WTC11 (cell line): ENCODE measurements around the gene GPR132. TPM values are rescaled to one million over a fixed set of nuclear protein-coding genes. Genes with fewer than 3 reads are reported as not detected.

Source experiments
- ATAC-seq: fragments of 200-7000 bp; cut with Tn5 transposase; 2 replicates; pipeline ENCODE4 v1.10.0; 2021; ENCODE audit warnings: mild to moderate bottlenecking, moderate library complexity
- CTCF ChIA-PET: fragments of 300-600 bp; sonication (Branson Sonifier 250); formaldehyde crosslinking; loops from one replicate; lab custom pipeline; 2021; ENCODE audit warnings: antibody characterized with exemption; lab: Charles Lee
- POLR2A ChIA-PET: fragments of 350-600 bp; sonication (Branson Sonifier 250); formaldehyde crosslinking; loops from one replicate; lab custom pipeline; 2021; ENCODE audit warnings: antibody characterized with exemption; lab: Charles Lee
- DNase-seq: peaks from one replicate; pipeline ENCODE4 v3.0.0; 2021; ENCODE audit warnings: low spot score
- H3K27ac Mint-ChIP-seq: 2 replicates; pipeline ENCODE4 v1.8.0; 2021; ENCODE audit warnings: mixed read lengths
- H3K27me3 Mint-ChIP-seq: 2 replicates; pipeline ENCODE4 v1.8.0; 2021; ENCODE audit warnings: low read depth, mild to moderate bottlenecking, moderate library complexity, mixed read lengths
- H3K36me3 Mint-ChIP-seq: 2 replicates; pipeline ENCODE4 v1.8.0; 2021; ENCODE audit warnings: mixed read lengths
- H3K4me1 Mint-ChIP-seq: 2 replicates; pipeline ENCODE4 v1.8.0; 2022; ENCODE audit warnings: mixed read lengths
- H3K4me3 Mint-ChIP-seq: 2 replicates; pipeline ENCODE4 v1.8.0; 2021; ENCODE audit warnings: mild to moderate bottlenecking, moderate library complexity, mixed read lengths
- H3K9me3 Mint-ChIP-seq: 2 replicates; pipeline ENCODE4 v1.8.0; 2021; ENCODE audit warnings: mixed read lengths
- CBFB ChIP-seq: sonication (generic); formaldehyde crosslinking; IDR thresholded peaks from 2 replicates; pipeline ENCODE4 v1.8.1; 2022; ENCODE audit warnings: mild to moderate bottlenecking, low read depth, missing genetic modification reagents
- CREM ChIP-seq: sonication (generic); formaldehyde crosslinking; IDR thresholded peaks from 2 replicates; pipeline ENCODE4 v1.8.1; 2022; ENCODE audit warnings: mild to moderate bottlenecking, missing genetic modification reagents, moderate library complexity
- ETV6 ChIP-seq: sonication (generic); formaldehyde crosslinking; IDR thresholded peaks from 2 replicates; pipeline ENCODE4 v1.8.1; 2022; ENCODE audit warnings: mild to moderate bottlenecking, missing genetic modification reagents
- FOXP1 ChIP-seq: sonication (generic); formaldehyde crosslinking; IDR thresholded peaks from 2 replicates; pipeline ENCODE4 v1.8.0; 2022; ENCODE audit warnings: missing genetic modification reagents, mild to moderate bottlenecking, moderate library complexity, borderline replicate concordance
- GABPB1 ChIP-seq: sonication (generic); formaldehyde crosslinking; IDR thresholded peaks from 2 replicates; pipeline ENCODE4 v1.8.1; 2023; ENCODE audit warnings: mild to moderate bottlenecking, missing genetic modification reagents
- MXD4 ChIP-seq: fragments of 250-450 bp; sonication (Bioruptor Pico); IDR thresholded peaks from 2 replicates; pipeline ENCODE4 v1.8.0; 2021; ENCODE audit warnings: mild to moderate bottlenecking, moderate library complexity, borderline replicate concordance
- NFE2L1 ChIP-seq: sonication (generic); formaldehyde crosslinking; IDR thresholded peaks from 2 replicates; pipeline ENCODE4 v1.8.1; 2023; ENCODE audit warnings: missing genetic modification reagents
- RELA ChIP-seq: sonication (generic); formaldehyde crosslinking; IDR thresholded peaks from 2 replicates; pipeline ENCODE4 v1.8.1; 2022; ENCODE audit warnings: missing genetic modification reagents, mild to moderate bottlenecking, borderline replicate concordance
- SMAD4 ChIP-seq: sonication (generic); formaldehyde crosslinking; IDR thresholded peaks from 2 replicates; pipeline ENCODE4 v1.8.0; 2022; ENCODE audit warnings: mild to moderate bottlenecking, missing genetic modification reagents
- SP1 ChIP-seq: sonication (generic); formaldehyde crosslinking; conservative IDR thresholded peaks from 2 replicates; pipeline ENCODE4 v1.8.1; 2022; ENCODE audit warnings: missing genetic modification reagents
- TCF7 ChIP-seq: sonication (generic); formaldehyde crosslinking; IDR thresholded peaks from 2 replicates; pipeline ENCODE4 v1.8.0; 2022; ENCODE audit warnings: mild to moderate bottlenecking, low read depth, missing genetic modification reagents, moderate library complexity
- TEAD1 ChIP-seq: sonication (generic); formaldehyde crosslinking; IDR thresholded peaks from 2 replicates; pipeline ENCODE4 v1.8.0; 2022; ENCODE audit warnings: mild to moderate bottlenecking, missing genetic modification reagents
- TP53 ChIP-seq: sonication (generic); formaldehyde crosslinking; IDR thresholded peaks from 2 replicates; pipeline ENCODE4 v1.8.1; 2023; ENCODE audit warnings: mild to moderate bottlenecking, missing genetic modification reagents
- ZNF138 ChIP-seq: sonication (generic); formaldehyde crosslinking; conservative IDR thresholded peaks from 2 replicates; pipeline ENCODE4 v1.8.1; 2022; ENCODE audit warnings: mild to moderate bottlenecking, moderate library complexity, missing genetic modification reagents
- ZNF416 ChIP-seq: fragments of 250-450 bp; sonication (Bioruptor Pico); IDR thresholded peaks from 2 replicates; pipeline ENCODE4 v1.9.0; 2021; ENCODE audit warnings: mild to moderate bottlenecking, inconsistent platforms
- ZNF423 ChIP-seq: fragments of 250-450 bp; sonication (Bioruptor Pico); IDR thresholded peaks from 2 replicates; pipeline ENCODE4 v2.1.2; 2022; ENCODE audit warnings: mild to moderate bottlenecking, moderate library complexity
- total RNA-seq: library from RNA; stranded (reverse); gene quantifications from 3 replicates; pipeline ENCODE4 v1.2.3, GENCODE V29; 2021
- TF ChIP-seq, protein P1 (sequence below): sonication (generic); formaldehyde crosslinking; IDR thresholded peaks from 2 replicates; pipeline ENCODE4 v1.8.1; 2023; ENCODE audit warnings: mild to moderate bottlenecking, missing genetic modification reagents, moderate library complexity
- TF ChIP-seq, protein P2 (sequence below): sonication (generic); formaldehyde crosslinking; IDR thresholded peaks from 2 replicates; pipeline ENCODE4 v1.8.0; 2022; ENCODE audit warnings: mild to moderate bottlenecking, missing genetic modification reagents
- TF ChIP-seq, protein P3 (sequence below): sonication (generic); formaldehyde crosslinking; IDR thresholded peaks from 2 replicates; pipeline ENCODE4 v1.8.1; 2022; ENCODE audit warnings: mild to moderate bottlenecking, moderate library complexity, missing genetic modification reagents
- TF ChIP-seq, protein P4 (sequence below): sonication (generic); formaldehyde crosslinking; IDR thresholded peaks from 2 replicates; pipeline ENCODE4 v1.8.1; 2023; ENCODE audit warnings: mild to moderate bottlenecking, moderate library complexity, missing genetic modification reagents
- TF ChIP-seq, protein P5 (sequence below): sonication (generic); formaldehyde crosslinking; IDR thresholded peaks from 2 replicates; pipeline ENCODE4 v1.8.0; 2022; ENCODE audit warnings: mild to moderate bottlenecking, missing genetic modification reagents
- TF ChIP-seq, protein P6 (sequence below): fragments of 200-600 bp; IDR thresholded peaks from 2 replicates; pipeline ENCODE4 v1.8.0; 2022; ENCODE audit warnings: antibody characterized with exemption
- TF ChIP-seq, protein P7 (sequence below): sonication (generic); formaldehyde crosslinking; conservative IDR thresholded peaks from 2 replicates; pipeline ENCODE4 v1.8.1; 2022; ENCODE audit warnings: mild to moderate bottlenecking, missing genetic modification reagents

GPR132 gene
- total RNA-seq, 1 experiment from 2014 or later, result 0.13 TPM

DNA sequence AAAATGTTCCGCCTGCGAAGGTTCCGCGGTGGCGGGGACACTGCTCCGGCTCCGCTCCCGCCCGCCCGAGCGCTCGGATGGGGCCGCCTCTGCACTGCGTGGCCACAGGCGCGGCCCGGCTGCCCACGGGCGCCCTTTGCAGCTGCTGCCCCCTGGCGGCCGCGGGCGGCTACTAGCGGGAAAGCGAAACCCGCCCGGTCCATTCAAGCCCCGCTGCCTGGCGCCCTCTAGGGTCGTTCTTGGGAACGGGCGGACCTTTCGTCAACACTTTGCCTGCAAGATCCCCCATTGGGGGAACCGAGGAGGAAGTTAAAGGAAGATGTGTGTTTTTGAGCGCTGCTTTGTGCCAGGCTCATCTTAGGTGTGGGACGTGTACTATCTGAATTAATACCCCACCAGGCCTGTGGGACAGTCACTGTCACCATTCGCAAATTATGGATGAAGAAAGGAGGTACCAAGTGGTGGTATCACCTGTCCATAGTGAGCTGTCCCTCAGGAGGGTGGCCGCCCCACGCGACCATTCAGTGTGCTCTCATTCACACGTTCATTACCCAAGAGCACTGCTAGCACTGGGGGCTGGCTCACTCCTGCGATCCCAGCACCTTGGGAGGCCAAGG, 19.4 kb downstream of the GPR132 start:
- peak; percentile 92 for ATAC-seq
- CTCF ChIA-PET, result interaction anchor here (0.5 to 5.1 kb wide), 55 partner anchors 9 to 473 kb away, joined by 3 to 56 read pairs (median 5); partner anchors contain the start of genes AHNAK2, BTBD6, CDCA4 and CLBA1
- Mint-ChIP-seq H3K9me3 (no peaks in the 10 kb centered on the region), H3K27me3 (peaks cover 20% of the 10 kb centered on the region)
- TF ChIP-seq ETV6 (CRISPR knock-in tag) (peak; percentile 44; the same call in 1 of the 2 replicates), CBFB (CRISPR knock-in tag) (no peak), TEAD1 (CRISPR knock-in tag) (0 out of 2 replicates have a peak, but pooled peaks have one; percentile 13), MXD4 (no peak), NFE2L1 (CRISPR knock-in tag) (no peak), TCF7 (no peak), ZNF423 (CRISPR knock-in tag) (no peak), TP53 (CRISPR knock-in tag) (no peak), RELA (no peak), SMAD4 (no peak), SP1 (CRISPR knock-in tag) (peak; percentile 72), FOXP1 (CRISPR knock-in tag) (no peak), CREM (CRISPR knock-in tag) (0 out of 2 replicates have a peak, but pooled peaks have one; percentile 54), ZNF416 (CRISPR knock-in tag) (no peak), GABPB1 (CRISPR knock-in tag) (peak; percentile 31; the same call in 1 of the 2 replicates), ZNF138 (CRISPR knock-in tag) (no peak)
- TF ChIP-seq, protein P1, sequence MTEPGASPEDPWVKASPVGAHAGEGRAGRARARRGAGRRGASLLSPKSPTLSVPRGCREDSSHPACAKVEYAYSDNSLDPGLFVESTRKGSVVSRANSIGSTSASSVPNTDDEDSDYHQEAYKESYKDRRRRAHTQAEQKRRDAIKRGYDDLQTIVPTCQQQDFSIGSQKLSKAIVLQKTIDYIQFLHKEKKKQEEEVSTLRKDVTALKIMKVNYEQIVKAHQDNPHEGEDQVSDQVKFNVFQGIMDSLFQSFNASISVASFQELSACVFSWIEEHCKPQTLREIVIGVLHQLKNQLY (CRISPR knock-in tag), result 0 out of 2 replicates have a peak, but pooled peaks have one; percentile 43
- TF ChIP-seq, protein P2, sequence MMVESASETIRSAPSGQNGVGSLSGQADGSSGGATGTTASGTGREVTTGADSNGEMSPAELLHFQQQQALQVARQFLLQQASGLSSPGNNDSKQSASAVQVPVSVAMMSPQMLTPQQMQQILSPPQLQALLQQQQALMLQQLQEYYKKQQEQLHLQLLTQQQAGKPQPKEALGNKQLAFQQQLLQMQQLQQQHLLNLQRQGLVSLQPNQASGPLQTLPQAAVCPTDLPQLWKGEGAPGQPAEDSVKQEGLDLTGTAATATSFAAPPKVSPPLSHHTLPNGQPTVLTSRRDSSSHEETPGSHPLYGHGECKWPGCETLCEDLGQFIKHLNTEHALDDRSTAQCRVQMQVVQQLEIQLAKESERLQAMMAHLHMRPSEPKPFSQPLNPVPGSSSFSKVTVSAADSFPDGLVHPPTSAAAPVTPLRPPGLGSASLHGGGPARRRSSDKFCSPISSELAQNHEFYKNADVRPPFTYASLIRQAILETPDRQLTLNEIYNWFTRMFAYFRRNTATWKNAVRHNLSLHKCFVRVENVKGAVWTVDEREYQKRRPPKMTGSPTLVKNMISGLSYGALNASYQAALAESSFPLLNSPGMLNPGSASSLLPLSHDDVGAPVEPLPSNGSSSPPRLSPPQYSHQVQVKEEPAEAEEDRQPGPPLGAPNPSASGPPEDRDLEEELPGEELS, result no peak
- TF ChIP-seq, protein P3, sequence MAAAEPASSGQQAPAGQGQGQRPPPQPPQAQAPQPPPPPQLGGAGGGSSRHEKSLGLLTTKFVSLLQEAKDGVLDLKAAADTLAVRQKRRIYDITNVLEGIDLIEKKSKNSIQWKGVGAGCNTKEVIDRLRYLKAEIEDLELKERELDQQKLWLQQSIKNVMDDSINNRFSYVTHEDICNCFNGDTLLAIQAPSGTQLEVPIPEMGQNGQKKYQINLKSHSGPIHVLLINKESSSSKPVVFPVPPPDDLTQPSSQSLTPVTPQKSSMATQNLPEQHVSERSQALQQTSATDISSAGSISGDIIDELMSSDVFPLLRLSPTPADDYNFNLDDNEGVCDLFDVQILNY (CRISPR knock-in tag), result peak; percentile 69; the same call in 1 of the 2 replicates
- TF ChIP-seq, protein P4, sequence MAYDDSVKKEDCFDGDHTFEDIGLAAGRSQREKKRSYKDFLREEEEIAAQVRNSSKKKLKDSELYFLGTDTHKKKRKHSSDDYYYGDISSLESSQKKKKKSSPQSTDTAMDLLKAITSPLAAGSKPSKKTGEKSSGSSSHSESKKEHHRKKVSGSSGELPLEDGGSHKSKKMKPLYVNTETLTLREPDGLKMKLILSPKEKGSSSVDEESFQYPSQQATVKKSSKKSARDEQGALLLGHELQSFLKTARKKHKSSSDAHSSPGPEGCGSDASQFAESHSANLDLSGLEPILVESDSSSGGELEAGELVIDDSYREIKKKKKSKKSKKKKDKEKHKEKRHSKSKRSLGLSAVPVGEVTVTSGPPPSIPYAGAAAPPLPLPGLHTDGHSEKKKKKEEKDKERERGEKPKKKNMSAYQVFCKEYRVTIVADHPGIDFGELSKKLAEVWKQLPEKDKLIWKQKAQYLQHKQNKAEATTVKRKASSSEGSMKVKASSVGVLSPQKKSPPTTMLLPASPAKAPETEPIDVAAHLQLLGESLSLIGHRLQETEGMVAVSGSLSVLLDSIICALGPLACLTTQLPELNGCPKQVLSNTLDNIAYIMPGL, result peak; percentile 97
- TF ChIP-seq, protein P5, sequence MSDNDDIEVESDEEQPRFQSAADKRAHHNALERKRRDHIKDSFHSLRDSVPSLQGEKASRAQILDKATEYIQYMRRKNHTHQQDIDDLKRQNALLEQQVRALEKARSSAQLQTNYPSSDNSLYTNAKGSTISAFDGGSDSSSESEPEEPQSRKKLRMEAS, result 0 out of 2 replicates have a peak, but pooled peaks have one; percentile 18
- TF ChIP-seq, protein P6, sequence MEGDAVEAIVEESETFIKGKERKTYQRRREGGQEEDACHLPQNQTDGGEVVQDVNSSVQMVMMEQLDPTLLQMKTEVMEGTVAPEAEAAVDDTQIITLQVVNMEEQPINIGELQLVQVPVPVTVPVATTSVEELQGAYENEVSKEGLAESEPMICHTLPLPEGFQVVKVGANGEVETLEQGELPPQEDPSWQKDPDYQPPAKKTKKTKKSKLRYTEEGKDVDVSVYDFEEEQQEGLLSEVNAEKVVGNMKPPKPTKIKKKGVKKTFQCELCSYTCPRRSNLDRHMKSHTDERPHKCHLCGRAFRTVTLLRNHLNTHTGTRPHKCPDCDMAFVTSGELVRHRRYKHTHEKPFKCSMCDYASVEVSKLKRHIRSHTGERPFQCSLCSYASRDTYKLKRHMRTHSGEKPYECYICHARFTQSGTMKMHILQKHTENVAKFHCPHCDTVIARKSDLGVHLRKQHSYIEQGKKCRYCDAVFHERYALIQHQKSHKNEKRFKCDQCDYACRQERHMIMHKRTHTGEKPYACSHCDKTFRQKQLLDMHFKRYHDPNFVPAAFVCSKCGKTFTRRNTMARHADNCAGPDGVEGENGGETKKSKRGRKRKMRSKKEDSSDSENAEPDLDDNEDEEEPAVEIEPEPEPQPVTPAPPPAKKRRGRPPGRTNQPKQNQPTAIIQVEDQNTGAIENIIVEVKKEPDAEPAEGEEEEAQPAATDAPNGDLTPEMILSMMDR, result peak; percentile 100
- TF ChIP-seq, protein P7, sequence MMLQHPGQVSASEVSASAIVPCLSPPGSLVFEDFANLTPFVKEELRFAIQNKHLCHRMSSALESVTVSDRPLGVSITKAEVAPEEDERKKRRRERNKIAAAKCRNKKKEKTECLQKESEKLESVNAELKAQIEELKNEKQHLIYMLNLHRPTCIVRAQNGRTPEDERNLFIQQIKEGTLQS, result no peak
- TF ChIP-seq, all 79 proteins: peak for 10
- POLR2A ChIA-PET, result no interaction called here
- no peak overlapping the region for H3K4me3 Mint-ChIP-seq
- peak; percentile 96 for DNase-seq
- H3K27ac Mint-ChIP-seq, result no peak overlapping the region
- H3K4me1 Mint-ChIP-seq, result no peaks in the 10 kb centered on the region
- H3K36me3 Mint-ChIP-seq, result no peaks in the 10 kb centered on the region
